AG20443 (cell line): ENCODE data around the gene SLC9A2.

Source experiments
- DNase-seq: peaks from one replicate; pipeline ENCODE4 v3.0.0; 2012; ENCODE audit warnings: low spot score, mixed read lengths

SLC9A2 gene, protein sequence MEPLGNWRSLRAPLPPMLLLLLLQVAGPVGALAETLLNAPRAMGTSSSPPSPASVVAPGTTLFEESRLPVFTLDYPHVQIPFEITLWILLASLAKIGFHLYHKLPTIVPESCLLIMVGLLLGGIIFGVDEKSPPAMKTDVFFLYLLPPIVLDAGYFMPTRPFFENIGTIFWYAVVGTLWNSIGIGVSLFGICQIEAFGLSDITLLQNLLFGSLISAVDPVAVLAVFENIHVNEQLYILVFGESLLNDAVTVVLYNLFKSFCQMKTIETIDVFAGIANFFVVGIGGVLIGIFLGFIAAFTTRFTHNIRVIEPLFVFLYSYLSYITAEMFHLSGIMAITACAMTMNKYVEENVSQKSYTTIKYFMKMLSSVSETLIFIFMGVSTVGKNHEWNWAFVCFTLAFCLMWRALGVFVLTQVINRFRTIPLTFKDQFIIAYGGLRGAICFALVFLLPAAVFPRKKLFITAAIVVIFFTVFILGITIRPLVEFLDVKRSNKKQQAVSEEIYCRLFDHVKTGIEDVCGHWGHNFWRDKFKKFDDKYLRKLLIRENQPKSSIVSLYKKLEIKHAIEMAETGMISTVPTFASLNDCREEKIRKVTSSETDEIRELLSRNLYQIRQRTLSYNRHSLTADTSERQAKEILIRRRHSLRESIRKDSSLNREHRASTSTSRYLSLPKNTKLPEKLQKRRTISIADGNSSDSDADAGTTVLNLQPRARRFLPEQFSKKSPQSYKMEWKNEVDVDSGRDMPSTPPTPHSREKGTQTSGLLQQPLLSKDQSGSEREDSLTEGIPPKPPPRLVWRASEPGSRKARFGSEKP

DNA sequence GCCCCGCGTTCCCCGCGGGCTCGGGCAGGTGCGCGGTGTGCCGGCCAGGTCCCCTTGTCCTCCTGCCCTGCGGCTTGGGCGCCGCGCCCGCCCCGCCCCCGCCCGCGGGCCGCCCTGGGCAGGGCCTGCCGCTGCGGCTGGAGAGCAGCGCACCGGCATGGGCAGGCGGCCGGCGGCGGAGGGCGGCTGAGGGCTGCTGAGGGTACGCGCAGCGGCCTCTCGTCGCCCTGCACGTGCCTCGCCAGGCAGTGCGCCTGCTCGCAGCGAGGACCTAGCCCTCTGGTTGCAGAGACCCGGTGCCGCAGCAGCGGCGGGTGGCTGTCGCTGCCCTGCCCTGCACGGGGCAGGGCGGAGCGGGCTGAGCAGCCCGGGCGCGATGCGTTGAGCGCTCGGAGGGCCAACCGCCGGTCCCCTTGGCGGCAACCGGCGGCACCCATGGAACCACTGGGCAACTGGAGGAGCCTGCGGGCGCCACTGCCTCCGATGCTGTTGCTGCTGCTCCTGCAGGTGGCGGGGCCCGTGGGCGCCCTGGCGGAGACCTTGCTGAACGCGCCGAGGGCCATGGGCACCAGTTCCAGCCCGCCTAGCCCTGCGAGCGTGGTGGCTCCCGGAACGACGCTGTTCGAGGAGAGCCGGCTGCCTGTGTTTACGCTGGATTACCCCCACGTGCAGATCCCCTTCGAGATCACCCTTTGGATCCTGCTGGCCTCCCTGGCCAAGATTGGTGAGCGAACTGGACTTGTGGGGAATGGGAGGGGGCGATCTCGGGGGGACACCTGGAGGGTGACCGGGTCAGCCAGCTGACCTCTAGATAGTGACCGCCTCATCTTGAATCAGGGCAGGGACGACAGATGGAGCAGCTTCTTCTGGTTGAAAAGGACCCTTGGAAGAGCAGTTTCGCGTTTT lies at the start of gene SLC9A2:
SLC9A2 (plus strand) TSS at position 140 of the 906 bp plus-strand sequence; CDS start at position 436, 296 bp downstream.
- DNase-seq: peak; percentile 38

DNA sequence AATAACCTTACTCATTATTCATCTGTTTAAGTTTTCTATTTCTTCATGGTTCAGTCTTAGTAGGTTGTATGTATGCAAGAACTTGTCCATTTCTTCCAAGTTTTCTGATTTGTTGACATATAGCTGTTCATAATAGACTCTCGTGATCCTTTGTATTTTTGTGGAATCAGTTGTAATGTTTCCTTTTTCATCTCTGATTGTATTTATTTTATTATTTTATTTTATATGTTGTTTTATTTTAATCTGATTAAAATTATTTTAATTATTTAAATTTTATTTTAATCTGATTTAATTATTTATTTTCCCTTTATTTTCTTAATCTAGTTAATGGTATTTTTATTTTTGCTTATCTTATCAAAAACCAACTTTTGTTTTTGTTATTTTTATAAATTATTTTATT lies 43.5 kb upstream of the SLC9A2 start:
- DNase-seq: no peak

DNA sequence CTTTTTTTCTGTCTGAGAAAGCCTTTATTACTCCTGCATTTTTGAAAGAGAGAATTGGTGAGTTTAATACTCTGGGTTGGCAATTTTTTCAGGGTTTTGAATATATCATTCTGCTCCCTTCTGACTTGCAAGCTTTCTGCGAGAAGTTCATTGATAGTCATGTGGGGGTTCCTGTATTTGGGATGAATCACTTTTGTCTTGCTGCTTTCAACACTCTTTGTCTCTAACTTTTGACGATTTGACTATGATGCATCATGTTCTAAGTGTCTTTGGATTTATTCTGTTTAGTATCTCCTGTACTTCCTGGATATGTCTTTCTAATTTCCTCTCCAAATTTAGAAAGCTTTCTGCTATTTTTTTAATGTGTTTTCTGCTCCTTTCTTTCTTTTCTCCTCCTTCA lies 41.0 kb upstream of the SLC9A2 start:
- DNase-seq: no peak

DNA sequence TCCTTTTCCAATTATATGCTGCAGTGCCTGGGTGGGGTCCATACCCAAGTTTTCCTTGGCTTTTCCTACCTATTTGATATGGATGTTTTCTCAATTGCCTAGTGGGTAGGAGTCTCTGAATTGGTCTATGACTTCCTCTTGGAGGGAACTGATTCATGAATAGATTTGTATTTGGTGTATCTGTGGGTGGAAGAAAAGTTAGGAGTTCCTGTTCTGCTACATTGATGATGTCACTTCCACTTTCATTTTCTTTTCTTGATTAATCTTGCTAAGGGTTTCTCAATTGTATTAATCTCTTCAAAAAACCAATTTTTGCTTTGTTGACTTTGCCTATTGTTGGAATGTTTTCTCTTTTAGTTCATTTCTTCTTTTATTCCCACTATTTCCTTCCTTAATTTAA lies 37.4 kb upstream of the SLC9A2 start:
- DNase-seq: no peak

DNA sequence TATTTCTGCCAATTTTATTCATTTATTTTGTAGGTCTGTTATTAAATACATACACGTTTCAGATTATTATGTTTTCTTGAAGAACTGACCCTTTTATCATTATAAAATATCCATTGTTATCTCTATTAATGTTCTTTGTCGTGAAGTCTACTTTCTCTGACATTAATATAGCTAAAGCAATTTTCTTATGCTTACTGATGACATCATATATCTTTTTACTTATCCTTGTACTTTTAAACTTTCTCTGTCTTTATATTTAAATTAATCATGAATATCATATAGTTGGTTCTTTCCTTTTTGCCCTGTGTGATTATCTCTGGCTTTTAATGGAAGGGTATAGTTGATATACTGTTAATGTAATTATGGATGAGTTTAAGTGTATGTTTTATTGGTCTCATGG lies 36.5 kb upstream of the SLC9A2 start:
- DNase-seq: no peak

DNA sequence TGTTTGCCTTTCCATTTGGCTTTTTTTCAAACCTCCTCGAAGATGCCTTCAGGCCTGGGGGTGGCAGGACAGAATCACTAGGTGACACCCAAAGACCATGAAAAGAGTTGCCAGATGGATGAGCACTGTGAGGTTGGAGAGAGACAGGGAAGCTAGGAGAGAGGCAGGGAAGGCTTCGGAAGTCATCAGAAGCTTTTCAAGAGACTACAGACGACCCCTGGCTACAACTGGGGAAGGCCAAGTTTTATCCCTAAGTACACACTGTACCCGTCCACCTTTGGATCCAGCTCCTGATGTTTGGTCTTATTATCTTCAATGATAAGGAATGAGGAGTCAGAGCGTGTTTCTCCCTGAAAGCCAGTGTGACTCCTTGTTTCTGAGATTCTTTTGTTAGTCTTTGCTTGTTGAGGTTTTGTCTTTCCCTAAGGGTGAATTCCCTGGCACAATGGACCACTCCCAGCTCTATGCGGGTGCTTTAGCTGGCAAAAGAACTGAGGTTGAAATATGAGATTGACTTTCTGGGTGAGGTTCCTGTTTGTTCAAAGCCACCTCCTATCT lies 33.4 kb upstream of the SLC9A2 start:
- DNase-seq: no peak

DNA sequence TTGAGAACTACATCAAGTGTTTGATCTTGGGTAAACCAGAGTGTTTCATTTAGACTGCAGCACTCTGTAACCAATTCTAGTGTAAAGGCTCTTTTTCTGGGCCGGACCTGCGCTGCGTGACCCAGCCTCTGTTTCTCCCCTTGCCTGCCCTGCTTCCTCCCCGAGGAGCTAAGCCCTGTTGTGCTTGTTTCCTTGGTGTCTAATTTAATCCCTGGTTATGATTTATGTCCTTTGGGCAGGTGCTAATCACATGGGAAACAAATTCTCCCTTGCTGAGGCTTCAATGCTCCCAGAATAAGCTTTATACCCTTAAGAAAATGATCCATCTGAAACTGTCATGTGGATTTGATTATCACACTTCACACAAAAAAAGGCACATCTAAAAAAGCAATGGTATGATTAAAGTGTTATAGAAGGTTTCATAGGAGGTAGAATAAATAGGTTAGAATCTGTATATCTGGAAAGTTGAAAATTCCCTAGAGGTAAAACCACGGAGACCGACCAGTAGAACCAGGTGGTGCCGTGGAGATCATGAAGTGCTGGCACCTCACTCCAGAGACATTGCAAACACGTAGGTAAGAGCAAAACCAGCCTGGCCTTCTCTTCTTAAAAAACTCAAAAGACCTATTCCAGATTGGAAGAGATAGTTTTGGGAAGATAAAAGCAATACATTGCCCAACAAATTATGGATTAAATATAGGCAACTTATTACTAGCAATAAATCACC lies 31.0 kb upstream of the SLC9A2 start:
- DNase-seq: no peak

DNA sequence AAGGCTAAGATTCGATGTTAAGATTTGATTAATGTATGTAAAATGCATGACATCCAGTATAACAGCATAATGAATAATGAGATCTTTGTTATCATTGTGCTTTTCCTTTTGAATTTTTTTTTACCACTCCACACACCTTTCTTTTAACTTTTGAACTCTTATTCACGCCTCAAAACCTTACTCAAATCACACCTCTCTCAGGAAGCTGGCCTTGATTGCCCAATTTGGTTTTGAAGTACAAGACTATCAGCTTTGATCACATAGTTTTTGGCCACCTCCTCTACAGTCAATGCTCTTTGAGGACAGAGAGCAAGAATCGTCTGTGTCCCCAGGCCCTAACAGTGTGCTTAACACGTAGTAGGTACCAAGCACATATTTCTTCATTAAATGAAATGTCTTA lies 29.9 kb upstream of the SLC9A2 start:
- no peak for DNase-seq

DNA sequence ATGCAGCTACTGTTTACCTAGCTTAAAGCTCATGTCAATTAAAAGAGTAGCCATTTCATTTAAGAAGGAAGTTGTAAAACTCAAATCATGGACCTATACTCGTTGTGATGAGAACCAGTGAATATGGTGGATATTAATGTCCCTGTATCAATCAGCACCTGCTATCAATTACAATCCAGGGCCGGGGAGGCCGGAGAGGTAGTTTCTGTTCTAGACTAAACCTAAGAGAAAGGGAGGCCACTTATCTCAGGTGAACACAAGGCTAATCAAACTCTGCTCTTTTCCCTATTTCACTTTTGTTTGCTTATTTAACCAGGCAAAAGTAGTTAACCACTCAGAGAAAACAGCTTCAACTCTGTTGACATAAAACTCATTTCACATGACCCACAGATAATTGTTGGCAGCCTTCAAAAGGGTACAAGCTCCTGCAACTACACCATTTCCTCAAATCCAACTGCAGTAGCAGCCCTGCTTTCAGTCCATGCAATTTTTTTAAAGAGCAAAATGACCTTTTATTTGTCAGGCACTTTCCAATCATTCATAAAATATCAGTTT lies 27.8 kb upstream of the SLC9A2 start:
- no peak for DNase-seq

DNA sequence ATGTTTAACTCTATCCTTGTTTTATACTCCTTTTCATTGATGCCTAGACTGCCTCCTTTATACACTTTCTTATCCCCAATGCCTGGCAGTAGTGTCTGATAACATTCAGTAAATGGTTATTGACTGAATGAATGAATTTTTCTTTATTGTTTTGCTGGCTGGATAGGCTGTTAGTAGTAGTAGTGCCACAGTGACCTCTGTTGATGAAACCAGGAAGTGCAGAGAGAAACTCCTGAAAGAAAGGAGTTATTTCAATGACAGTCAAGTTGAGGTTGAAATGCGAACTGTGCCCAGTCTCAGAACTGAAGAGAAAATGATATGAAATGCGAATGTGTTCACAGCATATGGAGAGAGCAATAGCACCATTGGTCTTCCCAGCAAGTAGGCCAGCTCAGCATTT lies 26.8 kb upstream of the SLC9A2 start:
- DNase-seq: no peak

DNA sequence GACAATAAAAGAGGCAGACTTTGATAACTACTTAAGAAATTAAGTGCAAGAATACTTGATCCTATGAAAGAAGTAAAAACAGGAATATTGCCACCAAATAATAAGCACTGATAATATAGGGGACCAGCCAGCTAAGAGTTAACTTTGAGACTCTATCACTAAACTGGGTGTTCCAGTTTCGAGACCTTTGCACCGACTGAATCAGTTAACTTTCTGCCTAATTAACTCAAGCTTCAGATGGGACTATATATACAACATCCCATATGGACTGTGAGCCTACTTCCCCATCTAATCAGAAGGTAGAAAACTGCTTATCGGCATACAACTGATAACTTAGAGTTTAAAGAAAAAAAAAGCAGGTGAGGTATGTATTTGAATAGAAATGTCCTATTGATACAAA lies 25.8 kb upstream of the SLC9A2 start:
- no peak for DNase-seq

DNA sequence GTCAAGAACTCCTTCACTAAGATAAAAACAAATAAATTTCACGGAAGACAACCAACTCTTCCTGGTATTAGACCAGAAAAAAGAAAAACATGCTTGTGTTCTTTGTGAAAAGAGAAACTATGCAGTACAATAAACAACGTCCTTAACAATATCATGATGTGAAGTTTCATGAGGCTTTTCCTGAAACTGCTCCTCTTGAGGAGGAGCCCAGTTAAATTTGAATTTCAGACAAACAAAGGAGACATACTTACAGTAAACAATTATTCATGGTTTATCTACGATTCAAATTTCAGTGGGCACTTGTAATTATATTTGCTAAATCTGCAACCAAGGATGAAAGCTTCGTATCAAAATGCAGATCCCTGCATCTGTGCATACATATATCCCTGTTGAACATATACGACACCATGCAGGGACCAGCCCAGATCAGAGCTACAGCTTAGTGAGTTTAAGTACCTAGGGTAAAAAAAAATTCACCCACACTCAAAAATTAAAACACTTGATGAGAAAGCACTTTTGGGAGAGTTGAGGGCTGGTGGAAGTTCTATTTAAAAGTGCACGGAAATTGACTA lies 24.8 kb upstream of the SLC9A2 start:
- no peak for DNase-seq

DNA sequence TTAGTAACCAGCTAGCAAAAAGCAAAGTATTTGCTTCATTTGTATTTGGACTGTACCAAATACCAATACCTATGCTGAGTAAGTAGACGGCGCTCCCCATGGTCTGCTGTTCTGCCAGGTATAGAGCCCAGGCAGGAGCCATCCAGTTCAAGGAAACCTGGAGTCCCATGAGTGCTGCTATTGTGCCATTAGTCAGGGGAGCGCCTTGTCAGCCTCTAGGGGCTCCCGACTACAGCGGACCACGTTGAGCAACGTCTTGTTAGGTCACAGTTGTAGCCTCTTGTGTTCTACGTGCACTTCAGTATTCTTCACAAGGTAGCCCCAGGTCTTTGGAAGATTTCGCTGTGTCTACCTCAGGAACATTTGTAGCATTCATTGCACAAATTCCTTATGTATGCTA lies 21.6 kb upstream of the SLC9A2 start:
- no peak for DNase-seq

DNA sequence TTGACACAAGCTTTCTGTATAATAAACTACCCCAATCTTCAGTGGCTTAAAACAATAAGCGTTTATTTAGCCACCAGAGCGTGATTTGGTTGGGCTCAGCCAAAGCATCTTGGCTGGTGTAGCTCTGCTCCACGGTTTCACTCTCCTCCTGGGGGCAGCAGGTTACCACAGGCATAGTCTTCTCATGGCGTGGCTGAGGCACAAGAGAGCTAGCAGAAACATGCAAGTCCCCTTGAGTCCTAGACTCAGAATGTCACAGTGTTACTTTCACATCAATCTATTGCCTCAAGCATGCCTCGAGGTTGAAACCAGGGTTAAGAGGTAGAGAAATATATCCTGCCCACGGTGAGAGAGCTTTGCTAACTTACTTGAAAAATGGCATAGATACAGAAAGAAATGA lies 19.9 kb upstream of the SLC9A2 start:
- DNase-seq: no peak

DNA sequence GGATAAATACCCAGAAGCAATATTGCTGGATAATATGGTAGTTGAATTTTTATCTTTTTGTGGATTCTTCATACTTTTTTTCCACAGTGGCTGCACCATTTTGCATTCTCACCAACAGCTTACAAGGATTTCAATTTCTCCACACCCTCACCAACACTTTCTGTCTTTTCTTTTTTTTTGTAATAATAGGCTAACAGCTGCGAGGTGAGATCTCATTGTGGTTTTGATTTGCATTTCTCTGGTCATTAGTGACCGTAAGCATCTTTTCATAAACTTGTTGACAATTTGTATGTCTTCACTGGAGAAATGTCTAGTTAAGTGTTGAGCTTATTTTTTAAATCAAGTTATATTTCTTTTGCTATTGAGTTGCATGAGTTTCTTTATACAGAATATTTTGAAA lies 17.6 kb upstream of the SLC9A2 start:
- DNase-seq: no peak

DNA sequence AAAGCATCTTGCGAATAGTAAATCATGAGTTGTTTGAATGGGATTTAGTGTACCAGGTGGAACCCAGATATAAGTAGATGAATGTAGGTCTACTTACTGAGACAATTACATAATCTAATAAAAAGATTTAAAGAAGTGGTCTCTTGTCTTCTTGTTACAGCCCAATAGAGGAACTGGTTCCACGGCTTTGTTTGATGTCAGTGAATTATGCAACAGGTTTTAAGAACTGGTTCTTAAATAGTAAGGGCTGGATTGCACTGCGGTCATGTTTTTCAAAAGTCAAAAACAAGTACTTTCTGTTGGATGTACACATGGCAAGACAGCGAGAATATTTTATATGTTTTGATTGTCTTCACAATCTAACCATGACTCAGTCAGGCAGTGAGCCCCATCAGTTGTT lies 15.4 kb upstream of the SLC9A2 start:
- DNase-seq: no peak

DNA sequence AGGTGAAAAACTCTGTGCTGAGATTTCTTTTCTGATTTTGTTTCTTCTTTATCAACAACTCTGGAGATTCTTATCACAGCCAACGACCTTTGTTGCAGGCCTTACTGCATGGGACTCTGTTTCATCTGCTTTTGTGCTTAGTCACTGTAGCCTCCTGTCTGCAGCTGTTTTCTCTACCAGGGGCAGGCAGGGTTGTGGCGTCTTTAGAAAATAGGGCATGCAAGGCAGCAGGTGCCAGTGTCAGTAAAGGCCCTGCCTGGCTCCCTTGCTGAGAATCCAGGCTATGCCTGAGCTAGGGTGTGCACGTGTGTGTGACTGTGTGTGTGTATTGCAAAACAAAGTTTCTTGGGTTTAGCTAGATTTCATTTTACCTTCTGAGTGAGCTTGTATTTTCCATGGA lies 14.6 kb upstream of the SLC9A2 start:
- DNase-seq: no peak

DNA sequence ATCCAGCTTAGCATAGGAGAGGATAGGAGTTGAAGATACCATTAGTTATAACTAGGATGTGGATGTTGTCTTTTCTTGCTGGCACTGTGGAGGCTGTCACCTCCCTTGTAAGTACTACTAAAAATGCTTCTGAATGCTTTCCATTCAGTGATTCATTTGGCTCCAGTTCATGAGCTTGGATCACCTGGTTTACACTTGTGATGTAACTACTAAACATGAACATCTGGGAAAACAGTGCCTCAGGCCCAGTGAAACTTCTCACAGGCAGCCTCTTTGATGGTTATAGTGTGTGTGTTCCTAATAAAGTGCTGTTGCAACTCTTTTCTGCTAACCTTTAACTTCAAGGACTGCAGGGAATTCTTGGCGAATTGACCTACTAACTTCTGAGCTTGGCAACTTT lies 13.0 kb upstream of the SLC9A2 start:
- DNase-seq: no peak

DNA sequence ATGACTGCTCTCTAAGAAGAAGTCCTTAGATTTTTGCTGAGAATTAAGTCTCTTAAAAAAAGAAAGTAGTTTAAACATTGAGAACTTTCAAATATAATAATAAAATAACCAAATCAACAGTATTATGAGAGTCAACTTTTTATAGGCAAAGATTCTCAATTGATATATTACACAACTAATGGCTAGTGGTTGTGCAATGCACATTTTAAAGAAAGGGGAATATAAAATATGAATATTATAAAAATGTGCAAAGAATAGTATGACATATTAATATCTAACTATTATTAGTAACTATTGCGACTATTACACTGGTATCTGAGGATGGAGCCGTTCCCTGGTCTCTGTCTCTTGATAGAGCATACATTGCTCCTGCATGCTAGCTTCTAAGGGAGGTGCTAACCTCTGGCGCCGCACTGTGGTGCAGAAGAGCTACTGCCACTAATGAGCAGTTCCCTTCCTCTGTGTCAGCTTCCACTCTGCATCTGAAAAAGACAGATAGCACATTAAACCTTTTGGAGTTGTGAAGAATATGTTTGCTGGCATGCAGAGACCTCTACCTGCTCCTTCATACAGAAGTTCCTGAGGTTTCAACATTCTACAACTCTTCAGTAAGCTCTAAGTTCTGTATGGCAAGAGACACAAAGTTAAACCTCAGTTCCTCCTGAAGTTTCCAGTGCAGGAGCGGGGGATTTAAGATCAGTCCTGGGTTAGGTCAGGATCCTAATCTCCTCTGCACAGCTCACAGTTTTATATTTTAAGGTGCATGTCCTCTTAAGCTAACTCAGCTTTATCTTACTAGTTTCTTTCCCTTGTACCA lies 3.5 kb upstream of the SLC9A2 start:
- peak; percentile 87 for DNase-seq
